ENCODE results near the gene RCOR1. TPM values are rescaled to one million over a fixed set of nuclear protein-coding genes. Genes with fewer than 3 reads are reported as not detected.

The RCOR1 gene
- total RNA-seq, 1 donor from 2014 or later = 8.1 TPM

DNA sequence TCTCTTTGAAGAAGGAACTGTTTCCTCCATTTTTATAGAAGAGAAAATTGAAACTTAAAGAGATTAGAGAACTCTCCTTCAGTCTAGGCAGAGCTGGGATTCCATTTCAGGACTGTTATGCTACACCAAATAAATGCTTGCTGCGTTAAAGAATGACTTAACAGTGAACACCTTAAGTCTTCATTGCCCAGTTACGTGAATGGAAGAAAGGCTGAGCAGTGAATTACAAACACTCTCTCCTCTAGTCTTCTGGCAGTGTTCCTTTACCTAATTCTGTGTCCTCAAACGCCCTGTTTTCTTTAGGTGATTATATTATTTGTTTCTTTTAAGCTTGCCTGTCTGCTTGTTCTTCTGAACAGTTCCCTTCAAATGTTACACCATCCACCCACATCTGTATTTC lies 59.7 kb downstream of the RCOR1 start:
- DNase-seq (ENCODE audit: low read depth) = no peak
- no peak overlapping the region for H3K4me3 ChIP-seq (ENCODE audit: low read depth, low read length)
- TF ChIP-seq, protein P1, sequence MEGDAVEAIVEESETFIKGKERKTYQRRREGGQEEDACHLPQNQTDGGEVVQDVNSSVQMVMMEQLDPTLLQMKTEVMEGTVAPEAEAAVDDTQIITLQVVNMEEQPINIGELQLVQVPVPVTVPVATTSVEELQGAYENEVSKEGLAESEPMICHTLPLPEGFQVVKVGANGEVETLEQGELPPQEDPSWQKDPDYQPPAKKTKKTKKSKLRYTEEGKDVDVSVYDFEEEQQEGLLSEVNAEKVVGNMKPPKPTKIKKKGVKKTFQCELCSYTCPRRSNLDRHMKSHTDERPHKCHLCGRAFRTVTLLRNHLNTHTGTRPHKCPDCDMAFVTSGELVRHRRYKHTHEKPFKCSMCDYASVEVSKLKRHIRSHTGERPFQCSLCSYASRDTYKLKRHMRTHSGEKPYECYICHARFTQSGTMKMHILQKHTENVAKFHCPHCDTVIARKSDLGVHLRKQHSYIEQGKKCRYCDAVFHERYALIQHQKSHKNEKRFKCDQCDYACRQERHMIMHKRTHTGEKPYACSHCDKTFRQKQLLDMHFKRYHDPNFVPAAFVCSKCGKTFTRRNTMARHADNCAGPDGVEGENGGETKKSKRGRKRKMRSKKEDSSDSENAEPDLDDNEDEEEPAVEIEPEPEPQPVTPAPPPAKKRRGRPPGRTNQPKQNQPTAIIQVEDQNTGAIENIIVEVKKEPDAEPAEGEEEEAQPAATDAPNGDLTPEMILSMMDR (conservative IDR thresholded peaks at IDR 0.05; ENCODE audit: low read depth, low read length) = no peak

DNA sequence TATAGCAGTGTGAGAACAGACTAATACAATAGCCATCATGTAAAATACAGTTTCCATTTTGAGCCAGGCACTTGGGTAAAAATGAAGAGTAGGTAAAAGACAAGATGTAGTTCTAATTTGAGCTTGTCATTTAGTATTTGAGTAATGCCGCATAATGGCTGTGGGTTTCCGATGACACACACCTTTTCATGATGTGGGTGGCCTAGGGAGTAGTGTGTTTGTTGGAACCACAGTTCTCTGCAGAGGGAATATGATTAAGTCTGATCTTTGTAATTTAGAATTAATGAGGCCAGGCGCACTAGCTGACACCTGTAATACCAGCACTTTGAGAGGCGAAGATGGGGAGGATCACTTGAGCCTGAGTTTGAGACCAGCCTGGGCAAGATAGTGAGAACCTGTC lies 61.8 kb downstream of the RCOR1 start:
- no peak for DNase-seq (ENCODE audit: low read depth)
- TF ChIP-seq, protein P1 (conservative IDR thresholded peaks at IDR 0.05; ENCODE audit: low read depth, low read length) = no peak
- H3K4me3 ChIP-seq (ENCODE audit: low read depth, low read length) = no peak overlapping the region

DNA sequence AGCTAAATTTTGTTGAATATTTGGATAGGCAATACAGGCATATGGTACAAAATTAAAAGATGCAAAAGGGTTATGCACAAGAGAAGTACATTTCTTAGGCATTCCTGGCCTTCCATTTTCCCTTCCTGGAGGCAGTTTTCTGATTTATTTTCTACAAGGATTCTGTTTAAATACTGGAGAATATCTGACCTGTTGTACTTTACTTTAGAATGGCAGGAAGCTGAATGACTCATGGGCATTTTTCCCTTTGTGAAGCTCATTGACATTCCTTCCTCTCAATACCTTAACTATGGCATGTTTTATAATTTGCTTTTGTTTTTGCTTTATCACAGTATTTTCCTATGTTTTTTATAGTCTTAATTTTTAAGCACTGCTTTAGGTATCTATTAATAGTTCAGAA lies 62.7 kb downstream of the RCOR1 start:
- TF ChIP-seq, protein P1 (conservative IDR thresholded peaks at IDR 0.05; ENCODE audit: low read depth, low read length) = no peak
- peak; percentile 42 for DNase-seq (ENCODE audit: low read depth)
- no peak overlapping the region for H3K4me3 ChIP-seq (ENCODE audit: low read depth, low read length)

DNA sequence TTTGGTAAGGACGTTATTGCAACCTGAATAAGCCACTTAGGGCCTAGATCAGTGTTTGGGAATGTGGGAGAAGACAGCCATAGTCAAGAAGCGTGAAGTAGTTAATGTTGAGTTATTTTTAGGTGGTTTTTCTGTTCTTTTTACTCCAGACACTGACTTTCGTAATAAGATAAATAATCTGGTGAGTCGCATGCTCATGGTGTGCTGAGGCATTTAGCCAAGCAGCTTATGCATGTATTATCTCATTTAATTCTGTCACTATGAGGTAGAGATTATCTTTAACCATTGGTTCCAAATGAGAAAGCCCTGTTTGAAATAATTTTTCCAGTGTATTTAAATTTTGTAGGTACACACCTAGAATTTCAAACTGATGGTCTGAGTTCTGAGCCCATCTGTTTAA lies 67.3 kb downstream of the RCOR1 start:
- H3K4me3 ChIP-seq (ENCODE audit: low read depth, low read length) = no peak overlapping the region
- DNase-seq (ENCODE audit: low read depth) = peak; percentile 54
- TF ChIP-seq, protein P1 (conservative IDR thresholded peaks at IDR 0.05; ENCODE audit: low read depth, low read length) = no peak

DNA sequence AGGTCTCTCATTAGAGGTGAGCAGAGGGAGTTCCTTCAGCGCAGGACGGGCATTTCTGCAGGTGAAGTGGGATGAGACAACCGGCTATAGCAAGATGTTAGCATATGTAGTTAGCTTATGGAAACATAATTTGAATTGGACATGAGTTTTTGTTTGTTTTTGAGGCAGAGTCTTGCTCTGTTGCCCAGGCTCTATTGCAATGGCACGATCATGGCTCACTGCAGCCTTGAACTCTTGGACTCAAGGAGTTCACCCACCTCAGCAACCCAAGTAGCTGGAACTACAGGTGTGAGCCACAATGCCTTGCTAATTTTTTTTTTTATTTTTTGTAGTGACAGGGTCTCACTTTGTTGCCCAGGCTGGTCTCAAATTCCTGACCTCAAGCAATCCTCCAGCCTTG lies 69.2 kb downstream of the RCOR1 start:
- H3K4me3 ChIP-seq (ENCODE audit: low read depth, low read length) = no peak overlapping the region
- DNase-seq (ENCODE audit: low read depth) = no peak
- TF ChIP-seq, protein P1 (conservative IDR thresholded peaks at IDR 0.05; ENCODE audit: low read depth, low read length) = no peak

DNA sequence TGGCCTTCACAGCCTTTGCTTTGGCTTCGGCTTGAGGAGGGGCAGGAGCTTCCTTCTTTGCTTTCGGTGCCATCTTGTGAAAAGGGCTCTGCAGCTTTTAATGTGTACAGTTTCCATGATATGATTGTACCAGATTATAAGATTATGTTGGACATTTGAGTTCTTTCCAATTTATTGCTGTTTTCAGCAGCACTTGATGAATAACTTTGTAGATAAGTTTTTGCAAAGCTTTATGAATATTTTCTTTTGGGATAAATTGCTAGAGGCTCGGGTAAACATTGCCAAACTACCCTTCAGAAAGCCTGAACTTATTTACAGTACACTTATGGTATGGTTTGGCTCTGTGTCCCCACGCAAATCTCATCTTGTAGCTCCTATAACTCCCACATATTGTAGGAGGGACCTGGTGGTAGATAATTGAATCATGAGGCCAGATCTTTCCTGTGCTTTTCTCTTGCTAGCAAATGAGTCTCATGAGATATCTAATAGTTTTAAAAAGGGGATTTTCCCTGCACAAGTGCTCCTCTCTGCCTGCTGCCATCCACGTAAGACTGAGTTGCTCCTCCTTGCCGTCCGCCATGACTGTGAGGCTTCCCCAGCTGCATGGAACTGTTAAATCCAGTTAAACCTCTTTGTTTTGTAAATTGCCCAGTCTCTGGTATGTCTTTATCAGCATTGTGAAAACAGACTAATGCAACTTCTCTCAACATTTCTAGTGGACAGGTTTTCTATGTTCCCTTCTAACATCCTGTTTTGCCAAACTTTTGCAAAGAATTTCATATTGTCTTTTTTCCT lies 70.4 kb downstream of the RCOR1 start:
- no peak overlapping the region for H3K4me3 ChIP-seq (ENCODE audit: low read depth, low read length)
- no peak for DNase-seq (ENCODE audit: low read depth)
- TF ChIP-seq, protein P1 (conservative IDR thresholded peaks at IDR 0.05; ENCODE audit: low read depth, low read length) = no peak

DNA sequence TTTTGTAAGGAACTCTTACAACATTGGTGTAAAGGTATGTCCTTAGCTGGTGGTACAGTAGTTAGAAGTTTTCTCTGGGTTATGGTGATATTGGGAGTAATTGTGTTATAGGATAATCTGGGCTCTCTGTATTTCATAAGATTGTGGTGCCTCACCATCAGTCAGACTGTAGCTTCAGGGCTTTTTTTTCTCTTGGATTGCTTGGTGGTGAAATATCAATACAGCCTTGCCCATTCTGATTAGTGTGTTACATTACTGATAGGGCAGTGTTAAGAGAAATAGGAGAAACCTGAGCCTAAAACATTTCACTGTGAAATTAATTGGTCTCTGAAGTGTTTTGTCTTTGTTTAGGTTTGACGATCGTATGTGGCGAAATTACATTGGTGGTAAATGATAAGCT lies 71.0 kb downstream of the RCOR1 start:
- no peak for DNase-seq (ENCODE audit: low read depth)
- TF ChIP-seq, protein P1 (conservative IDR thresholded peaks at IDR 0.05; ENCODE audit: low read depth, low read length) = no peak

More for the DNA sequence above, 71.0 kb downstream of the RCOR1 start:
- no peak overlapping the region for H3K4me3 ChIP-seq (ENCODE audit: low read depth, low read length)

All from epithelial cell of proximal tubule (primary cell).